DMS79 (cell line): Measurements from ENCODE around the gene CDH23.

ENCODE experiments used
- DNase-seq: peaks from one replicate; lab custom pipeline; 2025; lab: John Stamatoyannopoulos, UW

Gene CDH23

GRCh38 chr10:71663311-71663710 lies 266.6 kb downstream of the CDH23 start:
- DNase-seq = no peak

- no peak for DNase-seq
Measured at GRCh38 chr10:71664585-71664984, 267.9 kb downstream of the CDH23 start.

GRCh38 chr10:71665456-71665855 lies 268.7 kb downstream of the CDH23 start:
- DNase-seq = no peak

- no peak for DNase-seq
Measured at GRCh38 chr10:71666639-71667386, 270.1 kb downstream of the CDH23 start.

- no peak for DNase-seq
Measured at GRCh38 chr10:71667387-71667752, 270.6 kb downstream of the CDH23 start.

- DNase-seq = no peak
Measured at GRCh38 chr10:71671994-71672946, 275.6 kb downstream of the CDH23 start.

- no peak for DNase-seq
Measured at GRCh38 chr10:71675295-71675970, 278.7 kb downstream of the CDH23 start.

- DNase-seq = no peak
Measured at GRCh38 chr10:71677261-71677660, 280.5 kb downstream of the CDH23 start.

- no peak for DNase-seq
Measured at GRCh38 chr10:71678057-71678805, 281.5 kb downstream of the CDH23 start.

- no peak for DNase-seq
Measured at GRCh38 chr10:71679425-71679824, 282.7 kb downstream of the CDH23 start.

GRCh38 chr10:71681977-71682376 lies 285.3 kb downstream of the CDH23 start:
- no peak for DNase-seq

GRCh38 chr10:71683301-71683700 lies 286.6 kb downstream of the CDH23 start:
- DNase-seq = no peak

GRCh38 chr10:71684356-71685173 lies 287.8 kb downstream of the CDH23 start:
- no peak for DNase-seq

GRCh38 chr10:71685554-71686232 lies 289.0 kb downstream of the CDH23 start:
- no peak for DNase-seq

GRCh38 chr10:71687077-71687476 lies 290.4 kb downstream of the CDH23 start:
- DNase-seq = no peak

- DNase-seq = no peak
Measured at GRCh38 chr10:71687480-71687879, 290.8 kb downstream of the CDH23 start.

GRCh38 chr10:71688256-71688655 lies 291.5 kb downstream of the CDH23 start:
- DNase-seq = no peak

- no peak for DNase-seq
Measured at GRCh38 chr10:71690094-71690720, 293.5 kb downstream of the CDH23 start.

GRCh38 chr10:71691405-71691804 lies 294.7 kb downstream of the CDH23 start:
- DNase-seq = no peak
